ENCODE results near the gene TGFBI. TPM values are rescaled to one million over a fixed set of nuclear protein-coding genes. Genes with fewer than 3 reads are reported as not detected.

TGFBI gene
- total and polyA plus RNA-seq, 9 of the 15 experiments (the other 6 are each of a cell fraction or from before 2014, with no cell fraction given), result 0.05 to 0.62 (median 0.08) TPM; not detected in 6

DNA sequence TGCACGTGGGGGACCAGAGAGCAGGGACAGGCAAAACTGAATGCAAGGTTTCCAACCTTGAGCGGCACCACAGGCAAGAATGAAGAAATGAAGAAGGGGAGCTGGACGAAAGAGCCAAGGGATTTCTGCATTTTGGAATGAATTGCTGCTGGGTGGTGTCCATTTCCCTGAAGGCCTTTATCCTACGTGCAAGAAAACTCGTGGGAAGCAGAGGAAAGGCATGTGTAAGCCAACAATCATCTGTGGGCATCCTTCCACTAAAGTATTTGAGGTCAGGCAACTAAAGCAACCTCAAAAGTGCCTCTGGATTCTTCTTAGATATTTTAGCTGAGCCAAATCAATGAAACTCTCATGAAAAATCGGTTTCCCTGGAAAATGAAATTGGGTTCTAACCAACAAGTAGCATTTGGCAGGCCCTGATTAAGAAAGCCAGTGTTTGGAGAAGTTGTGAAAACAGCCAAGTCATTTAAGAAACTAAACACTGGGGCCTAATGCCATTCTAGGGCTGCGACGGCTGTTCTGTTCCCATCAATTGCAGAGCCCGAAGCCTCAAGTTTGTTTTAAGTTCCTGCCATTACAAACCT is 4.7 kb upstream of the TGFBI start:
- Histone ChIP-seq H3K9ac (ENCODE audit: insufficient read depth in 1 of 2, low read depth in 2 of 2, low read length in 2 of 2) (no peak overlapping the region), H4K20me1 (replicated peaks; ENCODE audit: control insufficient read depth, insufficient read depth, low read length) (peaks cover 5% of the 10 kb centered on the region; the same call in 1 of the 2 replicates), H3K27me3 (ENCODE audit: control insufficient read depth in 2 of 2, insufficient read depth in 2 of 2, low read length in 2 of 2) (peaks cover 4 to 35% of the 10 kb centered on the region in 2 experiments; a peak in 4 of 5 replicates), H3K9me1 (ENCODE audit: control insufficient read depth, insufficient read depth, low read length) (no peaks in the 10 kb centered on the region), H3K36me3 (ENCODE audit: control insufficient read depth, insufficient read depth, low read length) (no peaks in the 10 kb centered on the region), H3K79me2 (ENCODE audit: control insufficient read depth, insufficient read depth, low read length) (no peaks in the 10 kb centered on the region), H3K4me3 (no peak overlapping the region), H3K9me3 (replicated peaks; ENCODE audit: control insufficient read depth, insufficient read depth, low read depth, low read length) (no peaks in the 10 kb centered on the region), H3K4me1 (replicated peaks in 1 of 2; ENCODE audit: control insufficient read depth in 2 of 2, insufficient read depth in 2 of 2, low read length in 2 of 2) (peaks cover 0 to 6% of the 10 kb centered on the region in 2 experiments; a peak in 2 of 5 replicates), H3K4me2 (ENCODE audit: insufficient read depth, low read length) (no peak overlapping the region), H2AFZ (ENCODE audit: low read depth, low read length) (no peak overlapping the region), H3K27ac (ENCODE audit: extremely low read depth, low read depth, low read length) (no peak overlapping the region)
- ChIA-PET CTCF (ENCODE audit: low intra/inter-chr PET ratio) (no interaction called here), POLR2A (interaction anchor here (1.2 to 1.3 kb wide), 2 partner anchors 10 to 16 kb away, joined by 3 read pairs; no protein-coding TSS in a partner anchor)
- intact Hi-C loops (cut with micrococcal nuclease), result no loop called here
- no peak for TF ChIP-seq PHF21A (IDR thresholded peaks at IDR 0.05; ENCODE audit: borderline replicate concordance, low read depth)
- TF ChIP-seq, protein P1, sequence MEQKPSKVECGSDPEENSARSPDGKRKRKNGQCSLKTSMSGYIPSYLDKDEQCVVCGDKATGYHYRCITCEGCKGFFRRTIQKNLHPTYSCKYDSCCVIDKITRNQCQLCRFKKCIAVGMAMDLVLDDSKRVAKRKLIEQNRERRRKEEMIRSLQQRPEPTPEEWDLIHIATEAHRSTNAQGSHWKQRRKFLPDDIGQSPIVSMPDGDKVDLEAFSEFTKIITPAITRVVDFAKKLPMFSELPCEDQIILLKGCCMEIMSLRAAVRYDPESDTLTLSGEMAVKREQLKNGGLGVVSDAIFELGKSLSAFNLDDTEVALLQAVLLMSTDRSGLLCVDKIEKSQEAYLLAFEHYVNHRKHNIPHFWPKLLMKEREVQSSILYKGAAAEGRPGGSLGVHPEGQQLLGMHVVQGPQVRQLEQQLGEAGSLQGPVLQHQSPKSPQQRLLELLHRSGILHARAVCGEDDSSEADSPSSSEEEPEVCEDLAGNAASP (IDR thresholded peaks at IDR 0.05), result no peak
- TF ChIP-seq, protein P2, sequence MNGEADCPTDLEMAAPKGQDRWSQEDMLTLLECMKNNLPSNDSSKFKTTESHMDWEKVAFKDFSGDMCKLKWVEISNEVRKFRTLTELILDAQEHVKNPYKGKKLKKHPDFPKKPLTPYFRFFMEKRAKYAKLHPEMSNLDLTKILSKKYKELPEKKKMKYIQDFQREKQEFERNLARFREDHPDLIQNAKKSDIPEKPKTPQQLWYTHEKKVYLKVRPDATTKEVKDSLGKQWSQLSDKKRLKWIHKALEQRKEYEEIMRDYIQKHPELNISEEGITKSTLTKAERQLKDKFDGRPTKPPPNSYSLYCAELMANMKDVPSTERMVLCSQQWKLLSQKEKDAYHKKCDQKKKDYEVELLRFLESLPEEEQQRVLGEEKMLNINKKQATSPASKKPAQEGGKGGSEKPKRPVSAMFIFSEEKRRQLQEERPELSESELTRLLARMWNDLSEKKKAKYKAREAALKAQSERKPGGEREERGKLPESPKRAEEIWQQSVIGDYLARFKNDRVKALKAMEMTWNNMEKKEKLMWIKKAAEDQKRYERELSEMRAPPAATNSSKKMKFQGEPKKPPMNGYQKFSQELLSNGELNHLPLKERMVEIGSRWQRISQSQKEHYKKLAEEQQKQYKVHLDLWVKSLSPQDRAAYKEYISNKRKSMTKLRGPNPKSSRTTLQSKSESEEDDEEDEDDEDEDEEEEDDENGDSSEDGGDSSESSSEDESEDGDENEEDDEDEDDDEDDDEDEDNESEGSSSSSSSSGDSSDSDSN (IDR thresholded peaks at IDR 0.05; ENCODE audit: borderline replicate concordance in 1 of 2, low read depth in 2 of 2, low read length in 2 of 2), result no peak
- TF ChIP-seq, protein P3, sequence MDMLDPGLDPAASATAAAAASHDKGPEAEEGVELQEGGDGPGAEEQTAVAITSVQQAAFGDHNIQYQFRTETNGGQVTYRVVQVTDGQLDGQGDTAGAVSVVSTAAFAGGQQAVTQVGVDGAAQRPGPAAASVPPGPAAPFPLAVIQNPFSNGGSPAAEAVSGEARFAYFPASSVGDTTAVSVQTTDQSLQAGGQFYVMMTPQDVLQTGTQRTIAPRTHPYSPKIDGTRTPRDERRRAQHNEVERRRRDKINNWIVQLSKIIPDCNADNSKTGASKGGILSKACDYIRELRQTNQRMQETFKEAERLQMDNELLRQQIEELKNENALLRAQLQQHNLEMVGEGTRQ (CRISPR knock-in tag; IDR thresholded peaks at IDR 0.05), result no peak
- TF ChIP-seq MAFG (tag; conservative IDR thresholded peaks at IDR 0.05), result 0 out of 2 replicates have a peak, but pooled peaks have one; percentile 26
- TF ChIP-seq NR2C2 (CRISPR knock-in tag; IDR thresholded peaks at IDR 0.05), result no peak
- TF ChIP-seq NR2C2 (tag; IDR thresholded peaks at IDR 0.05), result no peak
- TF ChIP-seq CBX8 (IDR thresholded peaks at IDR 0.05; ENCODE audit: borderline replicate concordance, extremely low read depth, low read depth, low read length, poor library complexity, severe bottlenecking), result no peak
- TF ChIP-seq SMC3 (conservative IDR thresholded peaks at IDR 0.05; ENCODE audit: insufficient read depth, low read depth, low read length), result no peak
- TF ChIP-seq IRF2 (CRISPR knock-in tag; IDR thresholded peaks at IDR 0.05), result no peak
- TF ChIP-seq NFE2 (IDR thresholded peaks at IDR 0.05; ENCODE audit: low read depth), result peak; percentile 33; the same call in 1 of the 2 replicates
- no peak for DNase-seq (ENCODE audit: extremely low read depth in 1 of 4, low spot score in 3 of 4)
- BruUV-seq (replicated peaks), result no TSS peak
- no peak for ATAC-seq
- no peak for FAIRE-seq
- in situ Hi-C loops (cut with MboI), result no loop called here
- WGBS (ENCODE audit: insufficient coverage, low coverage, missing lambda C conversion rate), result 5% methylated on average over 9 of the region's 9 CpGs
